Measurements from ENCODE around the gene PNMA5.

Gene PNMA5

DNA sequence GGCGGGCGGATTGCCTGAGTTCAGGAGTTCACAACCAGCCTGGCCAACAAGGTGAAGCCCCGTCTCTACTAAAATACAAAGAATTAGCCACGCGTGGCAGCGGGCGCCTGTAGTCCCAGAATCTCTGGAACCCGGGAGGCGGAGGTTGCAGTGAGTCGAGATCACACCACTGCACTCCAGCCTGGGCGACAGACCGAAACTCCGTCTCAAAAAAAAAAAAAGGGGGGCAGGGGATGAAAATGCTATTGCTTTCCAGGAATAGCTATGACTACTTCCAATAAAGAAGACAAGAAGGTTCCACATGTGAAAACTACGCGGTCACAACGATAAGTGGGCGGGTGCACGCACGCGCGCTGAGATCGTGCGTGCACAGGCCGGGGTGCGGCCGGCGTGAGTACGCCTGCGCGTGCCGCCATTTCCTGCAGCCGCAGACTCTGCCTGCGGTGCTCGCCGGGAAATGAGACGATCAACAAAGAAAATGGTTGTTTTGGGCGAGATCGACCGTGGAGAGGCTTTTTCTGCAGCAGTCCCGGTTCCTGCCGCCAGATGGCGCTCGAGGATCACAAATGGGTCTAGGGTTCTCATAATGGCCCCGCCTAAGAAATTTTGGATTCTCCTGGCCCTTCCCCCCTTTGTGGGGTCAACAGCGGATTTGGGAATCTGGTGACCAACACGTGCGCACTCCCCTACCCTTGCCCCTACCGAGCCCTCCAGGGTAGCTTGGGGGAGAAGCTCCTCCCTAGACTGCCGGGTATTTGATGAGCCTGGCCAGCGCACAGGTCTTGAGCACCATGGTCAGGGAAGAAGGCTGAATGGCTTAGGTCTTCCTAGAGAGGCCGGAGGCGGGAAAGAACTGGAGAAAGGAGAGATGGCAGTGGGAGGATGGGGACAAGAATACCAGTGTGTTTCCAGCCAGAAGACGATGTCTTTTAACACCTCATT, 35.1 kb downstream of the PNMA5 start:
- DNase-seq = peak; percentile 72

GRCh38 chrX:152958047-152958446, 35.9 kb downstream of the PNMA5 start:
- DNase-seq = no peak

- no peak for DNase-seq
Observed at GRCh38 chrX:152950786-152951185, 43.1 kb downstream of the PNMA5 start.

DNA sequence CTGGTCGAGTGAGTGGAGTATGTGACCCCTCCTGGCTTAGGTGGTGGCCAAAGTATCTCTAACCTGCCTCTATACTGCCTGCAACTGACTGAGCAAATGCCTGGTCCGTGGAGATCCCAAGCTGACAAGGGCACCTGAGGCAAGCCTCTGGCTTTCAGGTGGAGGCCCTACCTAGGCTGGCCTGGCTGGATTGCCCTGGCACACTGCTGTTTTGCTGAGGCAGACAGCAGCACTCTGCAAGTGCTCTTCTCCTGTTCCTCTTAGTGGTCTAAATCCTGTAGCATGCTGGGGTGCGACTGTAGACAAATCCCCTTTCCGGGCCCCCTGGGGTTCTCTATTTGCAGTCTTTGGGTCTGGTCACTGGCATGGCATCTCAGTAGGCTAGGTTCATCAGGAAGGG, 44.8 kb downstream of the PNMA5 start:
- no peak for DNase-seq

DNA sequence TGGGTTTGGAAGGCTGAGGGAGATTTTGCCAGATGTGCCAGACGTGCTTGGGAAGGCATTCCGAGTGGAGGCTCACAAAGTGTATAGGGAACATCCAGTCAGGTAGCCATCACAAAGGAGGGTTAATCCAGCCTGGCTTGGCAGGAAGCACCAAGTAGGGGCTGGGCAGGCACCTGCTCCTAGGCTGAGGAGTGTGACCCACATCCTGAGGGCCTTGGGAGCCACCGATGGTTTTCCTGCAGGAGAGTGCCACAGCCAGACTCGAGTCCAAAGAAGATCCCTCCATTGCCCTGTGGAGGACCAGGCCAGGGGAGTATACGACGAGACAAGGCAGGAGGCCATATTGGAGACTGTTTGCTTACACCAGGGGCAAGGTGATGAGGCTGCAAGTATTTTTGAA, 47.2 kb downstream of the PNMA5 start:
- no peak for DNase-seq

DNA sequence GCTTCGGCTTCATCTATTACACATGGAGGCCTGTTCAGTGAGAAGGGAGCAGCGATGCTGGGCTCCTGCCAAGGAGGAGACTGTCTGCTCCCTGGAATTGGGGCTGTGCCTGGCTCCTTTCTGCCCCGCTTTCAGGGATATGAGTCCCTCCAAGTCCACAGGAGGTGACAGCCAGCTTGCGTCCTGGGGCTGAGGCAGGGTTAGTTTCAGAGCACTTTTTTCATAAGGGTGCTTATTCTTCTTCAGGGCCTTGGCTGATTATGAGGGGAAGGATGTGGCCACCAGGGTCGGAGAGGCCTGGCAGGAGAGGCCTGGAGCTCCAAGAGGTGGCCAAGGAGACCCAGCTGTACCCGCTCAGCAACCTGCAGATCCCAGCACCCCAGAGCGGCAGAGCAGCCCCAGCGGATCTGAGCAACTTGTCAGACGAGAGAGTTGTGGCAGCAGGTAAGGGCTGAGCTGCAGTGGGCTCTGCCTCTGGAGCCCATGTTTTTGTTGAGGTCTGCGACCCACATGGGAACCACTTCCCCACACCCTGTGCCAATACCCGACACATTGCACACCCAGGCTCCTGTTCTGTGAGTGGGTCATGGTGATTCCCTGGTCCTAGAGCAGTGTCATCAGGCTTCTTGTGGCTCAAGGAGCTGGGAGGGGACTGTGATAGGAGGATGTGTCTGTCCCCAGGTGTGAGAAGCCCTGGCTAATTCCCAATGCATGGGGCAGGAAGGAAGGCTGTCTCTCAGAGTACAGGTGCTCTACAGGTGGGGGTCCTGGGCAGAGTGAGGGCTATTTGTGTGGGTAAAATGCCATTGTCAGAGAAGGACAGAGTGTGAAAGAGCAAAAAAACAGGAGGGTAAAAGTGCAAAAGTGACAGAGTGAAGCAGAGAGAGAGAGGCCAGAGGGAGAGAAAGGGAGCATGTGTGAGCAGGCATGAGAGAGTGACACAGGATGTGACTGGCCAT, 48.6 kb downstream of the PNMA5 start:
- DNase-seq = no peak

DNA sequence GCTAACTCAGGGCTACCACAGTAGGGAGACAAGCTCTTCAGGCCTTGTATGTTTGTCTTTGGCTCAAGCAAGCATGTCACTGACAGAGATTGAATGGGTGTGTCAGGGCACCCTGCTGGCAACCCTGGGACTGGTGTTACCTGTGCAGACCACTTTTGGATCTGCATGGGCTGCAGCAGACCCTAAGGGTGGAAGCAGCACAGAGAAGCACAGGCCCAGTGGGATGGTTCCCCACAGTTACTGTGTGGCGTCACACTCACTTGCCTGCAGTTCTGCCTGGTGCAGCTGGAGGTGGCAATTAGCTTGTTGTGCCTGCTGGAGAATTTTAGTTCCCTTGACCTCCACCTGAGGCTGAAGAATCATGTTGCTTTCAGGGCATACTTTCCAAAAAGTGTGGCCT, 50.1 kb downstream of the PNMA5 start:
- DNase-seq = no peak

DNA sequence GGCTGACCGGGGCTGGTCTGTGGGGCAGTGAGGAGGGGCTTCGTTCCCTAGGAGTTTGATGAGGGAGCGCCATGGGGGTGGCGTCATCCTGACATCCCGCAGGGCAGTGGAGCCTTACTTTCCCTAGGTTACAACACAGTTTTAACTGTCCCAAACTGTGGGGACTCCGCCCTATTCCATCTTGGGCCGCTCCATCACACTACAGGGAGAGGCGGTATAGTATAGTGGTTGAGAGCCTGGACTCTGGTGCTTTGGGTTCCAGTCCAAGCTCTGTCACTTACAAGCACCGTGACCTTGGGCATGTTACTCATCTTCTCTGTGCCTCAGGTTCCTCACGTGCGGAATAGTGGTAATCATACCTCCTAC, 51.9 kb downstream of the PNMA5 start:
- DNase-seq = no peak

DNA sequence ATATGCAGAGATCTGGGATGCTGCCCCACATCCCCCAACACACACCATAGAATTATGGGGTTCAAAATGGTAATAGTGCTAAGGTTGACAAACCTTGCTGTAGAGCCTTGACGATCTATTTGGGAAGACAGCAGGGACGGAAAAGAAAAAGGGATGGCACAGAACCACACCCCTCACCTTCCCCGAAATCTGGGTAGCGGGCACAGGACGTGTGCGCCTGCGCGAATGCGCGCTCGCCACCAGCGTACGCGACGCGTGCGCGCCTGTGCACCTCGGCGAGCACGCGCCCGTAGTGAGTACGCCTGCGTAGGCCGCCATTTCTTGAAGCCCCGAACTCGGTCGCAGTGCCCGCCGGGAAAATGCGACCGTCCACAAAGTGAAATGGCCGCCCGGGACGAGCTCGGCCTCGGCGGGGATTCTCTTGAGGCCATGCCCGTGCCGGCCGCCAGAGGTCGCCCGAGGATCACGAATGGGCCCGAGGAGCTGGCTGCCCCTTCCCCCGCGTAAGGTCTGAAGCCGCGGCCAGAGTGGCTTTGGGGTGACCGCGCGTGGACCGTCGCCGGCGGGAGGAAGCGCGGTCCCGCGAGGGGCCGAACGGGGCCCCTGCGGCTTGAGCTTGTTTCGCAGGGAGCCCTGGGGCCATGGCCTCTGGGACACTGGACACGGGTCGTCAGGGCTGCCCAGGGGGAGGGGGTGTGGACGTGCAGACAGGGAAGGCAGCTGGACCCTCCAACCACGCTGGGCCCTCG, 52.4 kb downstream of the PNMA5 start:
- DNase-seq = peak; percentile 83
